ENCODE data around the gene FZR1.
A peak's percentile ranks its signal among the peaks of the same experiment; 100 is the strongest.

FZR1 gene

DNA sequence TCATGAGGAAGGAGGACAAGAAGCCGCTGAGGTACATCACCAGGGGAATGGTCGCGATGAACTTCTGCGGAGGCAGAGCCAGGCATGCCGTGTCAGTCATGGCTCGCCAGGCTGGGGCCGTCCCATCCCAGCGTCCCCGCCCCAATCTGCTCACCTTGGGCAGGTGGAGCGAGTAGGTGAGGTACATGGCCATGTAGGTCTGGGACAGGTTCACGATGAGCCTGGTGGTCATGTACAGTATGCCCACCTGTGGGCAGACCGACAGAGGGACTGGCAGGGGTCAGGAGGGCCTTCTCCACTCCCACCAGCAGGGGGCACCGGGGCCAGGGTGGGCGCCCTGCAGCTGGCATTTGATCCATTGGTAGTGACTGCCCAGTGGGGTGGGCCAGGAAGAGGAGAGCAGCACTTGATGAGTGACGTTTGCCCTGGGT lies 41.2 kb downstream of the FZR1 start:
- TF ChIP-seq CTCF (conservative IDR thresholded peaks at IDR 0.05; ENCODE audit: control insufficient read depth, insufficient read depth, low read depth, low read length) = peak; percentile 51
- no peak overlapping the region for H3K4me3 ChIP-seq (ENCODE audit: control insufficient read depth, low read depth, low read length)
- DNase-seq (ENCODE audit: low read depth) = peak; percentile 26

DNA sequence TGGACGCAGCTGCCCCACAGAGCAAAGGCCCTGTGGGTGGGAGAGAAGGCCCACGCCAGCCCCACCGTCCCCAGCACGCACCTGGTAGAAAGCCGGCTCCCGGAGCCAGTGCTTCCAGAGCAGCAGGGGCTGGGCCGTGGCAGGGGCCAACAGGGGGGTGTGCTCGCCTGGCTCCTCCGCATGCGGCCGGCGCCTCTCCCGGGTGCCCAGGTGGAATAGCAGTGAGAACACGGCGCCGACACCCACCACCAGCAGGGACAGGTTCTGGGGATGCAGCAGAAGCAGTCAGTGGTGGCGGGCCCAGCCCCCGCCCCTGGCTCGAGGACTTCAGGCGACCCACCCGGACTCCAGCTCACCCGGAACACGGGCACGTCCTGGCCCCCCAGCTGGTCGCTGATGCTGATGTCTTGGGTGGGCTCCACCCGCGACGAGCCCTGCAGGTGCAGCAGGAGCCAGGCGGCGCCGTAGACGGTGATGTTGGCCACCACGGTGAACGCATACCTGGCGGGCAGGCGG lies 41.7 kb downstream of the FZR1 start:
- TF ChIP-seq CTCF (conservative IDR thresholded peaks at IDR 0.05; ENCODE audit: control insufficient read depth, insufficient read depth, low read depth, low read length) = no peak
- no peak for DNase-seq (ENCODE audit: low read depth)
- H3K4me3 ChIP-seq (ENCODE audit: control insufficient read depth, low read depth, low read length) = no peak overlapping the region

DNA sequence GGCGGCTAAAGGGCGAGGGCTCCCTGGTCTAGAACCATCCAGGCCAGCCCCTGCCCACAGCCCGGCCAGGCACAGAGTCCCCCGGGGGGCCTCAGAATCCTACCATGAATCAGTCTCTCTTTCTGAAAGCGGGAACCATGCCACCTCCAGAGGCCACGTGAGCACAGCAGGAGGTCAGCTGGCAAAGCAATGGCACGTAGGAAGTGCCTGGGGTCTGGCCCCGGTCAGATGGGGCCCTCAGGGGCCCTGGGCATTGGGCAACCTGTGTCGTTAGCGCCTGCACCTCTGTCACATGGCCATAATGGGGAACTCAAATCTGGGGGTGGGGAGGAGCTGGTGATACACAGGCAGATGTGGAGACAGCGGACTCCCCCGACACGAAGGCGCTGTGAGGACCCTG lies 42.5 kb downstream of the FZR1 start:
- no peak overlapping the region for H3K4me3 ChIP-seq (ENCODE audit: control insufficient read depth, low read depth, low read length)
- no peak for DNase-seq (ENCODE audit: low read depth)
- no peak for TF ChIP-seq CTCF (conservative IDR thresholded peaks at IDR 0.05; ENCODE audit: control insufficient read depth, insufficient read depth, low read depth, low read length)

DNA sequence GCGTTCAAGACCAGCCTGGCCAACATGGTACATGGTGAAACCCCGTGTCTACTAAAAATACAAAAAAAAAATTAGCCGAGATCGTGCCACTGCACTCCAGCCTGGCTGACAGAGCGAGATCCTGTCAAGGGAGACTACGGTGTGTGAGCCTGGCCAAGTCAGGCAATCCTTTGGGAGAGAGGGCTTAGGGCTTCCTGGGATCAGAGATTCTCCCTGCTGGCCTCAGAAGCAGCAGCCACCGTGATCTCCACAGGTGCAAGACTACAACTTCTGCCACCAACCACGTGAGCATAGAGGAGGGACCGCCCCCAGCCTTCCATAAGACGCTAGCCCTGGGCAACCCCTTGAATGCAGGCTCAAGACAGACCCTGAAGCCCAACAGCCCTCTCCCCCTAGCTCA lies 43.7 kb downstream of the FZR1 start:
- H3K4me3 ChIP-seq (ENCODE audit: control insufficient read depth, low read depth, low read length) = no peak overlapping the region
- DNase-seq (ENCODE audit: low read depth) = no peak
- no peak for TF ChIP-seq CTCF (conservative IDR thresholded peaks at IDR 0.05; ENCODE audit: control insufficient read depth, insufficient read depth, low read depth, low read length)

GRCh38 chr19:3550947-3551791 lies 45.1 kb downstream of the FZR1 start:
- DNase-seq (ENCODE audit: low read depth) = no peak
- no peak for TF ChIP-seq CTCF (conservative IDR thresholded peaks at IDR 0.05; ENCODE audit: control insufficient read depth, insufficient read depth, low read depth, low read length)

GRCh38 chr19:3551792-3552095 lies 45.6 kb downstream of the FZR1 start:
- TF ChIP-seq CTCF (conservative IDR thresholded peaks at IDR 0.05; ENCODE audit: control insufficient read depth, insufficient read depth, low read depth, low read length) = no peak
- H3K4me3 ChIP-seq (ENCODE audit: control insufficient read depth, low read depth, low read length) = no peak overlapping the region
- DNase-seq (ENCODE audit: low read depth) = no peak

More at GRCh38 chr19:3550947-3551791, 45.1 kb downstream of the FZR1 start:
- no peak overlapping the region for H3K4me3 ChIP-seq (ENCODE audit: control insufficient read depth, low read depth, low read length)

Data from fibroblast of mammary gland (primary cell).